ENCODE data around the gene SLX9.

- TF ChIP-seq BHLHE40 (IDR thresholded peaks at IDR 0.05; ENCODE audit: borderline replicate concordance) (no peak), HDGF (IDR thresholded peaks at IDR 0.05; ENCODE audit: borderline replicate concordance) (no peak), PKNOX1 (IDR thresholded peaks at IDR 0.05) (no peak), SP1 (IDR thresholded peaks at IDR 0.05) (no peak), LEF1 (IDR thresholded peaks at IDR 0.05; ENCODE audit: borderline replicate concordance) (no peak), ARNT (IDR thresholded peaks at IDR 0.05) (no peak), FOXA1 (IDR thresholded peaks at IDR 0.05) (no peak), TARDBP (IDR thresholded peaks at IDR 0.05) (no peak)
Measured at GRCh38 chr21:44983421-44984206, 43.8 kb downstream of the SLX9 start.
